Esophagus squamous epithelium (tissue), 4 donors: ENCODE results near the gene DCST2.
A peak's percentile ranks its signal among the peaks of the same experiment; 100 is the strongest.

Source experiments
- CTCF ChIP-seq, 6 experiments: fragments of 450-650 bp in 4 of 6; fragments of 200-600 bp in 2 of 6; sonication (generic) in 2 of 6; IDR thresholded peaks; one replicate each; pipeline ENCODE4 v1.5.1; 2016 to 2019; ENCODE audit warnings: antibody characterized with exemption in 6 of 6, mild to moderate bottlenecking in 4 of 6, moderate library complexity in 4 of 6
- POLR2A ChIP-seq, 4 donors: fragments of 450-650 bp; IDR thresholded peaks; one replicate each; pipeline ENCODE4 v1.6.1; 2017; ENCODE audit warnings: antibody characterized with exemption in 4 of 4, mild to moderate bottlenecking in 4 of 4, moderate library complexity in 3 of 4

DNA sequence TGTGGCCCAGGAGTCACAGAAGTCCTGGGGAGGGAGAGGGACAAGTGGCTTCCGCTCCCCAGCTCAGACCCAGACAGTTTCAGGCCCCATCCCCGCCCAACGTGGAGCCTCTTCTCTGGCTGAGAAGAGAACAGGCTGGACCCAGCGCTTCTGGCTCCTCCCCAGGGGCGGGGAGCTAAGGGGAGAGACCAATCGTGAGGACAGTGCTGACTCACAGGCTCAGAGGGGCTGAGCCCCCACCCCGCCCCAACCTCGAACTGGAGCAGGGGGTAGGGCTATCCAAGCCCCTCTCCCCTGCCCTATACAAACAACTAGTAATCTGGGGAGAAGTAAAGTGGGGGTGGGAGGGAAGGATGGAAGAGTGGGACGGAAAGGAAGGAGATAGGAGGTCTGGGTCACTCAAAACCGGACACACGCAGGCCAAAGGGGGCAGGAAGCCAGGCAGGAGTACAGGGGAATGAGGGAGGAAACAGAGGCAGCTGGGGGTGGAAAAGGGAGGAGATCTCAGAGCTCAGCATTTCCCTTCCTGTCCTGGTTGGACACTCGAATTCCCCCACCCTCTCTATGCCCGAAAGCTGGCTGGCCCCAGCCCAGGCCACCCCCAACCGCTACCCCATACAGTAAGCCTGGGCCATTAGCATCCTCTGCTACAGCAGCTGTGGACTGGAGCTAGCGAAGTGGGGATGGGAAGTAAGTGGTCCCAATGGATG is 62.8 kb downstream of the DCST2 start, which contains the start of gene SHC1:
- TF ChIP-seq CTCF (IDR thresholded peaks at IDR 0.05) (peak in 1 of 6 experiments; percentile 2), POLR2A (IDR thresholded peaks at IDR 0.05) (peak in 3 of 4 donors; percentile 67 to 93 (median 80))
